ENCODE data around the gene FANCE.

FANCE gene

DNA sequence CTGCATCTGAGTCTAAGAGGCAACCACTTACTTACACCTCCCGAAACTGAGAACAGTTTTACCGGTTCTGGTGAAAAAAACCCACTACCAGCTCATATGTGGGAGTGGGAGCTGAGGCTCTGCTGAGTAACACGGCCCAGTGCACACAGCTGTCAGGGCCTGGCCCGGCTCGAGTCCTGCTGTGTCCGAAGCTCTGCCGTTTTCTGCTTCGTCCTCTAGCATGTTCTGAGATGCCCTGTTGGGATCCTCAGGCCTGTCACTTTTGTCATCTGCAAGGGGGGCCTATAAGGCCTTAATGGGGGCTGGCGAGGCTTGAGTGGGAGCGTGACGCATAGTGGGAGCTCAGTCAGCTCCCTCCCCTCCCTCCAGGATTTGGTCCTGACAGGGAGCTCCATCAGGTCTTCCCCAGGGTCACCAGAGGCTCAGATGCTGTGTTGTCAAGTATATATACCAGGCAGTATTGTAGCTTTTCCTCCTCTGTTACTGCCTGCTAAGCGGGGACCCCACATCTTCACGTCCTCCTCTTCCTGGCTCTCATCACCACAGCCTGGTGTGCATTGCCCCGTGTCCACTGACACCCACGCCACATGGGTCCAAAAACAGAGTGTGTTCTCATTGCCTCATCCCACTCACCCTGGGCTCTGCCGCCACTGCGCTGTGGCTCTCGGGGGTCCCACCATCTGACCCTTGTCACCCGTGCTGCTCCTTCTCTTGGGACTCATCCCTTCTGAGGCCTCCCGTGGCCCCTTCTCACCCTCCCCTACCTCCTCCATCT lies 45.2 kb upstream of the FANCE start:
- Histone ChIP-seq H3K36me3 (ENCODE audit: insufficient read depth) (no peaks in the 10 kb centered on the region), H3K4me2 (no peak overlapping the region), H3K27me3 (ENCODE audit: insufficient read depth, low read depth) (no peaks in the 10 kb centered on the region), H3K4me1 (ENCODE audit: low read depth, poor library complexity, severe bottlenecking) (peaks cover 23% of the 10 kb centered on the region), H3K79me2 (ENCODE audit: insufficient read depth, low read depth) (no peaks in the 10 kb centered on the region), H3K4me3 (IDR thresholded peaks at IDR 0.05; ENCODE audit: insufficient read depth, low read depth, low read length) (no peak overlapping the region), H2AFZ (ENCODE audit: low read depth) (no peak overlapping the region), H3K9ac (no peak overlapping the region), H3K27ac (no peak overlapping the region), H4K20me1 (ENCODE audit: insufficient read depth) (no peaks in the 10 kb centered on the region)
- TF ChIP-seq, protein P1, sequence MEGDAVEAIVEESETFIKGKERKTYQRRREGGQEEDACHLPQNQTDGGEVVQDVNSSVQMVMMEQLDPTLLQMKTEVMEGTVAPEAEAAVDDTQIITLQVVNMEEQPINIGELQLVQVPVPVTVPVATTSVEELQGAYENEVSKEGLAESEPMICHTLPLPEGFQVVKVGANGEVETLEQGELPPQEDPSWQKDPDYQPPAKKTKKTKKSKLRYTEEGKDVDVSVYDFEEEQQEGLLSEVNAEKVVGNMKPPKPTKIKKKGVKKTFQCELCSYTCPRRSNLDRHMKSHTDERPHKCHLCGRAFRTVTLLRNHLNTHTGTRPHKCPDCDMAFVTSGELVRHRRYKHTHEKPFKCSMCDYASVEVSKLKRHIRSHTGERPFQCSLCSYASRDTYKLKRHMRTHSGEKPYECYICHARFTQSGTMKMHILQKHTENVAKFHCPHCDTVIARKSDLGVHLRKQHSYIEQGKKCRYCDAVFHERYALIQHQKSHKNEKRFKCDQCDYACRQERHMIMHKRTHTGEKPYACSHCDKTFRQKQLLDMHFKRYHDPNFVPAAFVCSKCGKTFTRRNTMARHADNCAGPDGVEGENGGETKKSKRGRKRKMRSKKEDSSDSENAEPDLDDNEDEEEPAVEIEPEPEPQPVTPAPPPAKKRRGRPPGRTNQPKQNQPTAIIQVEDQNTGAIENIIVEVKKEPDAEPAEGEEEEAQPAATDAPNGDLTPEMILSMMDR (conservative IDR thresholded peaks at IDR 0.05; ENCODE audit: low read depth, low read length): no peak

DNA sequence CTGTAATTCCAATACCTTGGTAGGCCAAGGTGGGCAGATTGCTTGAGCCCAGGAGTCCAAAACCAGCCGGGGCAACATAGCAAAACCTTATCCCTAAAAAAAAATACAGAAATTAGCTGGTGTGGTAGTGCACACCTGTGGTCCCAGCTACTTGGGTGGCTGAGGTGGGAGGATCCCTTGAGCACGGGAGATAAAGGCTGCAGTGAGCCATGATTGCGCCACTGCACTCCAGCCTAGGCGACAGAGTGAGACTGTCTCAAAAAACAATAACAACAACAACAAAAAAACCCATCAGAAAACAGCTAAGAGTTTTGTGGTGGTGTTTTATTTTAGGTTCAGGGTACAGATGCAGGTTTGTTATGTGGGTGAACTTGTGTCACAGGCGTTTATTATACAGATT lies 42.9 kb upstream of the FANCE start:
- Histone ChIP-seq H3K27me3 (ENCODE audit: insufficient read depth, low read depth) (no peaks in the 10 kb centered on the region), H2AFZ (ENCODE audit: low read depth) (no peak overlapping the region), H3K4me3 (IDR thresholded peaks at IDR 0.05; ENCODE audit: insufficient read depth, low read depth, low read length) (no peak overlapping the region), H3K27ac (no peak overlapping the region), H3K9ac (no peak overlapping the region), H3K36me3 (ENCODE audit: insufficient read depth) (no peaks in the 10 kb centered on the region), H3K4me1 (ENCODE audit: low read depth, poor library complexity, severe bottlenecking) (peaks cover 9% of the 10 kb centered on the region), H3K79me2 (ENCODE audit: insufficient read depth, low read depth) (no peaks in the 10 kb centered on the region), H4K20me1 (ENCODE audit: insufficient read depth) (no peaks in the 10 kb centered on the region), H3K4me2 (no peak overlapping the region)
- TF ChIP-seq, protein P1 (conservative IDR thresholded peaks at IDR 0.05; ENCODE audit: low read depth, low read length): no peak

DNA sequence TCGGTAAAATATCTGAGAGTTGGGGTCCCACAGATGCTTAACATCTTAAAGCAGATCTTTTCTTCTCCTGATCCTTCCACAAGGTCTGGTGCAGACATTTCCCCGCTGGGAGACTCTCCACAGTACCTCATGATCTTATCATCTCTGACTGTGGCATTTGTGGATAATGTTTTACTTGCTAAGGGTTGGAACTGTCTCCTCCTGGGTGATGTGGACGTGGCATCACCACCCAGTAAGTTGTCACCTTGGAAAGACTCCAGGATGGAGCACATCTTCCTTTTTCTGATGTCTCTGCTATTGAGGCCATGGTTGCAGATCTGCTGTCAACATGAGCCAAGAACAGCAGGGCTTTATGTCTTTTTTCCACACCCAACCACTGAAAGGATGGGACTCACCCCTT lies 42.0 kb upstream of the FANCE start:
- Histone ChIP-seq H3K36me3 (ENCODE audit: insufficient read depth) (no peaks in the 10 kb centered on the region), H4K20me1 (ENCODE audit: insufficient read depth) (no peaks in the 10 kb centered on the region), H3K4me3 (IDR thresholded peaks at IDR 0.05; ENCODE audit: insufficient read depth, low read depth, low read length) (no peak overlapping the region), H3K27ac (no peak overlapping the region), H3K27me3 (ENCODE audit: insufficient read depth, low read depth) (no peaks in the 10 kb centered on the region), H2AFZ (ENCODE audit: low read depth) (no peak overlapping the region), H3K9ac (no peak overlapping the region), H3K4me2 (no peak overlapping the region), H3K4me1 (ENCODE audit: low read depth, poor library complexity, severe bottlenecking) (peaks cover 15% of the 10 kb centered on the region), H3K79me2 (ENCODE audit: insufficient read depth, low read depth) (no peaks in the 10 kb centered on the region)
- TF ChIP-seq, protein P1 (conservative IDR thresholded peaks at IDR 0.05; ENCODE audit: low read depth, low read length): no peak

DNA sequence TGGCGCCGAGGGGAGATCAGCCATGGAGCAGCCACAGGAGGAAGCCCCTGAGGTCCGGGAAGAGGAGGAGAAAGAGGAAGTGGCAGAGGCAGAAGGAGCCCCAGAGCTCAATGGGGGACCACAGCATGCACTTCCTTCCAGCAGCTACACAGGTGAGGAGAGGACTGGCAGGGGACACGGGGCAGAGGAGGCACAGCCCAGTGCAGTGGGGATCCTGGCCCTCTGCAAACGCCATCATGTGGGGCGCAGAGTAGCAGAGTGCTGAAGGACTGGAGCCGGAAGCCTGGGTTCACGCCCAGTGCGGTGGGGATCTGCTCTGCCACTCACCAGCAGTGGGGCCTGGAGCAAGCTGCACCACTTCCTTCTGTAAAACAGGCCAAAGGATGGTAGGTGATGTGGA lies 41.1 kb upstream of the FANCE start:
- Histone ChIP-seq H3K4me2 (no peak overlapping the region), H3K4me1 (ENCODE audit: low read depth, poor library complexity, severe bottlenecking) (peaks cover 14% of the 10 kb centered on the region), H3K4me3 (IDR thresholded peaks at IDR 0.05; ENCODE audit: insufficient read depth, low read depth, low read length) (no peak overlapping the region), H3K27ac (no peak overlapping the region), H3K79me2 (ENCODE audit: insufficient read depth, low read depth) (no peaks in the 10 kb centered on the region), H3K36me3 (ENCODE audit: insufficient read depth) (no peaks in the 10 kb centered on the region), H3K27me3 (ENCODE audit: insufficient read depth, low read depth) (no peaks in the 10 kb centered on the region), H4K20me1 (ENCODE audit: insufficient read depth) (no peaks in the 10 kb centered on the region), H3K9ac (no peak overlapping the region), H2AFZ (ENCODE audit: low read depth) (no peak overlapping the region)
- TF ChIP-seq, protein P1 (conservative IDR thresholded peaks at IDR 0.05; ENCODE audit: low read depth, low read length): no peak

Data from KMS-11 (cell line).